WTC11 (cell line): ENCODE measurements around the gene SLU7. TPM values are rescaled to one million over a fixed set of nuclear protein-coding genes. Genes with fewer than 3 reads are reported as not detected.

ENCODE experiments used
- ATAC-seq: fragments of 200-7000 bp; cut with Tn5 transposase; 2 replicates; pipeline ENCODE4 v1.10.0; 2021; ENCODE audit warnings: mild to moderate bottlenecking, moderate library complexity
- CTCF ChIA-PET: fragments of 300-600 bp; sonication (Branson Sonifier 250); formaldehyde crosslinking; loops from one replicate; lab custom pipeline; 2021; ENCODE audit warnings: antibody characterized with exemption; lab: Charles Lee
- POLR2A ChIA-PET: fragments of 350-600 bp; sonication (Branson Sonifier 250); formaldehyde crosslinking; loops from one replicate; lab custom pipeline; 2021; ENCODE audit warnings: antibody characterized with exemption; lab: Charles Lee
- DNase-seq: peaks from one replicate; pipeline ENCODE4 v3.0.0; 2021; ENCODE audit warnings: low spot score
- H3K27ac Mint-ChIP-seq: 2 replicates; pipeline ENCODE4 v1.8.0; 2021; ENCODE audit warnings: mixed read lengths
- H3K27me3 Mint-ChIP-seq: 2 replicates; pipeline ENCODE4 v1.8.0; 2021; ENCODE audit warnings: low read depth, mild to moderate bottlenecking, moderate library complexity, mixed read lengths
- H3K36me3 Mint-ChIP-seq: 2 replicates; pipeline ENCODE4 v1.8.0; 2021; ENCODE audit warnings: mixed read lengths
- H3K4me1 Mint-ChIP-seq: 2 replicates; pipeline ENCODE4 v1.8.0; 2022; ENCODE audit warnings: mixed read lengths
- H3K4me3 Mint-ChIP-seq: 2 replicates; pipeline ENCODE4 v1.8.0; 2021; ENCODE audit warnings: mild to moderate bottlenecking, moderate library complexity, mixed read lengths
- H3K9me3 Mint-ChIP-seq: 2 replicates; pipeline ENCODE4 v1.8.0; 2021; ENCODE audit warnings: mixed read lengths
- ATF6 ChIP-seq: sonication (generic); formaldehyde crosslinking; IDR thresholded peaks from 2 replicates; pipeline ENCODE4 v1.8.1; 2023; ENCODE audit warnings: mild to moderate bottlenecking, missing genetic modification reagents
- CREB1 ChIP-seq: sonication (generic); formaldehyde crosslinking; IDR thresholded peaks from 2 replicates; pipeline ENCODE4 v1.8.0; 2023; ENCODE audit warnings: mild to moderate bottlenecking, missing genetic modification reagents
- ESRRA ChIP-seq: sonication (generic); formaldehyde crosslinking; IDR thresholded peaks from 2 replicates; pipeline ENCODE4 v1.8.1; 2022; ENCODE audit warnings: mild to moderate bottlenecking, missing genetic modification reagents, borderline replicate concordance
- PRDM15 ChIP-seq: sonication (generic); formaldehyde crosslinking; IDR thresholded peaks from 2 replicates; pipeline ENCODE4 v1.8.0; 2022; ENCODE audit warnings: missing genetic modification reagents
- RORB ChIP-seq: fragments of 250-450 bp; sonication (Bioruptor Pico); IDR thresholded peaks from 2 replicates; pipeline ENCODE4 v1.9.0; 2021; ENCODE audit warnings: mild to moderate bottlenecking
- SMAD4 ChIP-seq: sonication (generic); formaldehyde crosslinking; IDR thresholded peaks from 2 replicates; pipeline ENCODE4 v1.8.0; 2022; ENCODE audit warnings: mild to moderate bottlenecking, missing genetic modification reagents
- STAT6 ChIP-seq: sonication (generic); formaldehyde crosslinking; conservative IDR thresholded peaks from 2 replicates; pipeline ENCODE4 v1.8.1; 2023; ENCODE audit warnings: mild to moderate bottlenecking, low read depth, missing genetic modification reagents, moderate library complexity
- TCF7 ChIP-seq: sonication (generic); formaldehyde crosslinking; IDR thresholded peaks from 2 replicates; pipeline ENCODE4 v1.8.0; 2022; ENCODE audit warnings: mild to moderate bottlenecking, low read depth, missing genetic modification reagents, moderate library complexity
- ZNF219 ChIP-seq: sonication (generic); formaldehyde crosslinking; IDR thresholded peaks from 2 replicates; pipeline ENCODE4 v1.8.0; 2023; ENCODE audit warnings: missing genetic modification reagents, mild to moderate bottlenecking, borderline replicate concordance
- ZNF232 ChIP-seq: sonication (generic); formaldehyde crosslinking; IDR thresholded peaks from 2 replicates; pipeline ENCODE4 v1.8.0; 2022; ENCODE audit warnings: mild to moderate bottlenecking, missing genetic modification reagents
- ZNF263 ChIP-seq: sonication (generic); formaldehyde crosslinking; IDR thresholded peaks from 2 replicates; pipeline ENCODE4 v1.8.1; 2022; ENCODE audit warnings: low read depth, mild to moderate bottlenecking, moderate library complexity, missing genetic modification reagents
- ZNF416 ChIP-seq: fragments of 250-450 bp; sonication (Bioruptor Pico); IDR thresholded peaks from 2 replicates; pipeline ENCODE4 v1.9.0; 2021; ENCODE audit warnings: mild to moderate bottlenecking, inconsistent platforms
- ZNF425 ChIP-seq: fragments of 250-450 bp; sonication (Bioruptor Pico); conservative IDR thresholded peaks from 2 replicates; pipeline ENCODE4 v1.9.0; 2021; ENCODE audit warnings: mild to moderate bottlenecking
- ZSCAN18 ChIP-seq: fragments of 250-450 bp; sonication (Bioruptor Pico); IDR thresholded peaks from 2 replicates; pipeline ENCODE4 v2.1.2; 2022; ENCODE audit warnings: mild to moderate bottlenecking, moderate library complexity
- total RNA-seq: library from RNA; stranded (reverse); gene quantifications from 3 replicates; pipeline ENCODE4 v1.2.3, GENCODE V29; 2021

SLU7 gene
- total RNA-seq, 1 experiment from 2014 or later = 32.5 TPM

GRCh38 chr5:160360310-160360709, 58.6 kb downstream of the SLU7 start:
- DNase-seq = no peak
- no peak overlapping the region for H3K27ac Mint-ChIP-seq
- ChIA-PET CTCF (interaction anchor here (0.6 to 1.7 kb wide), 11 partner anchors 10 to 339 kb away, joined by 3 to 13 read pairs (median 4); partner anchors contain the start of gene C1QTNF2), POLR2A (no interaction called here)
- H3K27me3 Mint-ChIP-seq = no peaks in the 10 kb centered on the region; the same call in 1 of the 2 replicates
- ATAC-seq = peak; percentile 87
- no peak overlapping the region for H3K4me3 Mint-ChIP-seq
- peaks cover 18% of the 10 kb centered on the region for H3K4me1 Mint-ChIP-seq
- no peaks in the 10 kb centered on the region for H3K9me3 Mint-ChIP-seq
- H3K36me3 Mint-ChIP-seq = no peaks in the 10 kb centered on the region
- TF ChIP-seq CREB1 (CRISPR knock-in tag) (no peak), TCF7 (CRISPR knock-in tag) (no peak), ZNF263 (CRISPR knock-in tag) (no peak), ATF6 (CRISPR knock-in tag) (no peak), SMAD4 (no peak), PRDM15 (CRISPR knock-in tag) (no peak), STAT6 (CRISPR knock-in tag) (no peak), ESRRA (CRISPR knock-in tag) (no peak), ZNF416 (CRISPR knock-in tag) (no peak), ZSCAN18 (CRISPR knock-in tag) (no peak), ZNF219 (CRISPR knock-in tag) (no peak), RORB (CRISPR knock-in tag) (no peak), ZNF232 (CRISPR knock-in tag) (no peak), ZNF425 (no peak)
